Uterus (tissue), 4 donors: ENCODE data around the gene CBR3. TPM values are rescaled to one million over a fixed set of nuclear protein-coding genes. Genes with fewer than 3 reads are reported as not detected.

ENCODE experiments used
- DNase-seq, 2 donors: peaks; one replicate each; pipeline ENCODE4 v3.0.0-alpha.2; 2019 to 2020
- H3K27ac ChIP-seq, 2 donors: fragments of 200-600 bp; sonication (generic); 1 replicate in 1 of 2; 2 replicates in 1 of 2; pipeline ENCODE4 v1.5.1; 2016 to 2018
- H3K27me3 ChIP-seq, 2 donors: fragments of 200-600 bp; sonication (generic); one replicate each; pipeline ENCODE4 v1.5.1; 2018 to 2019; ENCODE audit warnings: control low read depth in 1 of 2
- H3K36me3 ChIP-seq, 2 donors: fragments of 200-600 bp; sonication (generic); one replicate each; pipeline ENCODE4 v1.5.1; 2019; ENCODE audit warnings: control low read depth in 1 of 2
- H3K4me1 ChIP-seq, 2 donors: fragments of 200-600 bp; sonication (generic); one replicate each; pipeline ENCODE4 v1.5.1; 2018 to 2019; ENCODE audit warnings: control low read depth in 1 of 2
- H3K4me3 ChIP-seq, 2 donors: fragments of 200-600 bp; sonication (generic); 1 replicate in 1 of 2; 2 replicates in 1 of 2; pipeline ENCODE4 v1.5.1; 2018 to 2019; ENCODE audit warnings: mild to moderate bottlenecking in 1 of 2
- H3K9me3 ChIP-seq, 2 donors: fragments of 200-600 bp; sonication (generic); one replicate each; pipeline ENCODE4 v1.5.1; 2019; ENCODE audit warnings: control low read depth in 1 of 2
- CTCF ChIP-seq, 4 experiments: fragments of 200-600 bp in 2 of 4; fragments of 450-650 bp in 2 of 4; sonication (generic) in 2 of 4; IDR thresholded peaks; one replicate each; pipeline ENCODE4 v1.5.1; 2016 to 2019; ENCODE audit warnings: antibody characterized with exemption in 4 of 4, mild to moderate bottlenecking in 2 of 4, moderate library complexity in 1 of 4
- POLR2A ChIP-seq, 2 donors: fragments of 450-650 bp; IDR thresholded peaks; one replicate each; pipeline ENCODE4 v1.6.1; 2016; ENCODE audit warnings: antibody characterized with exemption in 2 of 2, mild to moderate bottlenecking in 1 of 2, moderate library complexity in 1 of 2
- intact Hi-C: fragments of 100-400 bp; cut with DNase I; formaldehyde crosslinking; loops from one replicate; pipeline ENCODE4 v1.15.1; 2023; ENCODE audit warnings: low total_unique reads
- total RNA-seq, 4 donors: library from RNA; depleted of rRNA in 3 of 4; stranded (reverse); fragments of >200 nt in 3 of 4; gene quantifications; one replicate each; pipeline versions ENCODE4 v1.1.0 to v1.2.4, GENCODE V29; 2014 to 2023
- donor health status: DM: yes; HTN: yes; CAD: no.

CBR3 gene
- total RNA-seq, 4 donors from 2014 or later, result 2.6 to 7.3 (median 5.2) TPM

DNA sequence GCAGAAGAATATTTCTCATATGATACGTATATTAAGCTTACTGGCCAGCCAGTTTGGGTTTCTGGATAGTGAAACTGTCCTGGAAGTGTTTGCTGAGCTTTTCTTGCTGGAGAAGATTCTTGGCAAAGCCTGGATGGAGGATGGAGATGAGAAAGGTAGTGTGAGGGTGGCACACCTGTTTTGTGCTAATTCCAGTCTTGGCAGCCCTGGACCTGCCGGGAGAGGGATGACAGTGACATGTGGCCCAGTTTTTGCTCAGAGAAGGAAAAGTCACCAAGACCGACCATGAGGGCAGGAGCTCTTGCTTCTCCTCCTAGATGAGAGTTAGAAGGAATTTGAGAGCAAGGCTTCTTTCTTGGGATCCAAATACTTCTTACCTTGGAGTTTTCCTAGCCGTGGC, 55.9 kb downstream of the CBR3 start:
- intact Hi-C loops, result no loop called here
- H3K9me3 ChIP-seq, result no peaks in the 10 kb centered on the region
- no peaks in the 10 kb centered on the region for H3K27me3 ChIP-seq
- no peak overlapping the region for H3K27ac ChIP-seq
- no peaks in the 10 kb centered on the region for H3K36me3 ChIP-seq
- H3K4me3 ChIP-seq, result no peak overlapping the region
- TF ChIP-seq POLR2A (IDR thresholded peaks at IDR 0.05) (no peak), CTCF (IDR thresholded peaks at IDR 0.05) (no peak)
- DNase-seq, result no peak
- H3K4me1 ChIP-seq, result no peaks in the 10 kb centered on the region

- H3K4me1 ChIP-seq, result no peaks in the 10 kb centered on the region
- H3K27ac ChIP-seq, result no peak overlapping the region
- intact Hi-C loops, result no loop called here
- H3K4me3 ChIP-seq, result no peak overlapping the region
- no peaks in the 10 kb centered on the region for H3K27me3 ChIP-seq
- H3K36me3 ChIP-seq, result no peaks in the 10 kb centered on the region
- DNase-seq, result no peak
- H3K9me3 ChIP-seq, result no peaks in the 10 kb centered on the region
- TF ChIP-seq CTCF (IDR thresholded peaks at IDR 0.05), result no peak
- no peak for TF ChIP-seq POLR2A (IDR thresholded peaks at IDR 0.05)
Measured at GRCh38 chr21:36193200-36193599, 58.3 kb downstream of the CBR3 start.

DNA sequence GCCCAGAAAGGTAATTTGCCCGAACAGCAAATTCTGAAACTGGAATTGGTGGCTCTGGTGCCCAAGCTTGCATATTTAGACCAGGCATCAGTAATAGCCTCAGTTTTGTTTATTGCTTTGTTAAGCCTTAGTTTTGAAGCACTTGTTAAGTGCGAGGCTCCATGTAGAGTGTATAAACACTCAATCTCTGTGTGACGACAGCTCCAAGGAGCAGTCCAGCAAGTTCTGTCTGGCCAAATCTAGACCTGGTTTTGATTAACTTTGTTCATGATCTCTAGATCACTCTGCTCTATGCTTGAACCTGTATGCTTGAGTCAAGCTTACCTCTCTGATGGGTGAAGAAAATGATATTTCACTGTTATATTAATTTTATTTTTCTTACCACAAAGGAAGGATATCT, 59.1 kb downstream of the CBR3 start:
- intact Hi-C loops, result no loop called here
- Histone ChIP-seq H3K27ac (no peak overlapping the region), H3K9me3 (no peaks in the 10 kb centered on the region), H3K4me3 (no peak overlapping the region), H3K36me3 (no peaks in the 10 kb centered on the region), H3K4me1 (no peaks in the 10 kb centered on the region), H3K27me3 (no peaks in the 10 kb centered on the region)
- TF ChIP-seq POLR2A (IDR thresholded peaks at IDR 0.05) (no peak), CTCF (IDR thresholded peaks at IDR 0.05) (no peak)
- DNase-seq, result no peak

DNA sequence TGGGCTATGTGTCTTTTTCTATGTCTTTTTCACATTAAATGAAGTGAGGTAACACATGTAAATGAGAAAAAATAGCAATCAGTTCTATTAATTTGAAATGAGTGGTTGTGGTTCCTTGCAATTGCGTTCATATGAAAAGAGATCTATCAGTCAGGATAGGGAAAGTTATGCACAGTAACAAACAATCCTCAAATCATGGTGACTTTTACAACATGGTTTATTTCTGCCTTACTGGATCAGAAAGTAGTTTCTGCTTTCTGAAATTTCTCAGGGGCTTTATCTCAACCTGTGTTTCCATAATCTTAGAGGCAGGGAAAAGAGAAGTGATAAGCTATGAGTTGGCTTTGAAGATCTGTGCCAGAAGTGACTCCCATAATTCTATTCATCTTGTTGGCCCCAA, 60.7 kb downstream of the CBR3 start:
- no peak overlapping the region for H3K4me3 ChIP-seq
- no peaks in the 10 kb centered on the region for H3K36me3 ChIP-seq
- no peak overlapping the region for H3K27ac ChIP-seq
- TF ChIP-seq POLR2A (IDR thresholded peaks at IDR 0.05) (no peak), CTCF (IDR thresholded peaks at IDR 0.05) (no peak)
- no peaks in the 10 kb centered on the region for H3K4me1 ChIP-seq
- no peaks in the 10 kb centered on the region for H3K9me3 ChIP-seq
- no peaks in the 10 kb centered on the region for H3K27me3 ChIP-seq
- DNase-seq, result no peak
- intact Hi-C loops, result no loop called here

Other genes with a start within 250 kb of the CBR3 start
- 10 to 100 TPM; 12.4 to 35.6 (median 22.3) TPM for gene SETD4, start 74.6 kb upstream of the CBR3 start, total RNA-seq
- 100 to 1,000 TPM in 1 of 4 donors, 10 to 100 TPM in 3; 35.7 to 152 (median 57.9) TPM for gene CBR1, start 65.1 kb upstream of the CBR3 start, total RNA-seq
- 10 to 100 TPM in 3 of 4 donors, 1 to 10 TPM in 1; 3.8 to 18.7 (median 14.9) TPM for gene DOP1B, start 21.7 kb downstream of the CBR3 start, total RNA-seq
- gene MORC3, start 185.1 kb downstream of the CBR3 start, total RNA-seq, result 10 to 100 TPM; 23.3 to 95.1 (median 59.4) TPM